Keratinocyte (primary cell): ENCODE data around the gene PCARE. TPM values are rescaled to one million over a fixed set of nuclear protein-coding genes. Genes with fewer than 3 reads are reported as not detected.

Experiments used
- DNase-seq: peaks from one replicate; pipeline ENCODE4 v3.0.0-alpha.2; 2011; ENCODE audit warnings: low read depth, missing footprints, low spot score
- FAIRE-seq: peaks from 2 replicates; lab custom pipeline; 2011; peaks lifted over from hg19 to GRCh38; lab: Jason Lieb, UNC
- H2AFZ ChIP-seq: 2 replicates; pipeline ENCODE4 v1.6.0; 2012; ENCODE audit warnings: low read length, control low read depth, inconsistent platforms; ENCODE audit not compliant: control insufficient read depth
- H3K27ac ChIP-seq: 2 replicates; pipeline ENCODE4 v1.5.1; 2011; ENCODE audit warnings: low read length; ENCODE audit not compliant: control insufficient read depth, insufficient read depth
- H3K27me3 ChIP-seq: 3 replicates; pipeline ENCODE4 v1.6.0; 2011; ENCODE audit warnings: low read length; ENCODE audit not compliant: control insufficient read depth, insufficient read depth; ENCODE audit errors: extremely low read depth
- H3K36me3 ChIP-seq, 2 experiments: 2 replicates in 1 of 2; 3 replicates in 1 of 2; pipeline ENCODE4 v1.5.1; 2011; ENCODE audit warnings: low read length in 2 of 2, mild to moderate bottlenecking in 1 of 2; ENCODE audit not compliant: control insufficient read depth in 2 of 2, insufficient read depth in 2 of 2; ENCODE audit errors: extremely low read depth in 1 of 2
- H3K4me1 ChIP-seq: 3 replicates; pipeline ENCODE4 v1.5.1; 2011; ENCODE audit warnings: low read length; ENCODE audit not compliant: control insufficient read depth, insufficient read depth; ENCODE audit errors: extremely low read depth
- H3K4me2 ChIP-seq: 3 replicates; pipeline ENCODE4 v1.6.0; 2011; ENCODE audit warnings: low read depth, low read length; ENCODE audit not compliant: control insufficient read depth, insufficient read depth; ENCODE audit errors: extremely low read depth
- H3K4me3 ChIP-seq, 3 experiments: fragments of 200-600 bp in 1 of 3; sonication (generic) in 1 of 3; 2 replicates in 2 of 3; 3 replicates in 1 of 3; pipeline ENCODE4 v1.5.1; 2011 to 2016; ENCODE audit warnings: low read length in 3 of 3, mild to moderate bottlenecking in 3 of 3, control low read depth in 2 of 3, inconsistent platforms in 1 of 3, low read depth in 1 of 3, mixed read lengths in 1 of 3, mixed run types in 1 of 3, moderate library complexity in 1 of 3; ENCODE audit not compliant: control insufficient read depth in 2 of 3, insufficient read depth in 2 of 3; ENCODE audit errors: extremely low read depth in 1 of 3
- H3K79me2 ChIP-seq: 2 replicates; pipeline ENCODE4 v1.6.0; 2012; ENCODE audit warnings: low read length; ENCODE audit not compliant: control insufficient read depth, insufficient read depth
- H3K9ac ChIP-seq: 3 replicates; pipeline ENCODE4 v1.6.0; 2011; ENCODE audit warnings: low read length; ENCODE audit not compliant: control insufficient read depth, insufficient read depth; ENCODE audit errors: extremely low read depth
- H3K9me1 ChIP-seq: 3 replicates; pipeline ENCODE4 v1.6.0; 2011; ENCODE audit warnings: low read length; ENCODE audit not compliant: control insufficient read depth, insufficient read depth; ENCODE audit errors: extremely low read depth
- H3K9me3 ChIP-seq: 2 replicates; pipeline ENCODE4 v1.5.1; 2012; ENCODE audit warnings: low read depth, low read length; ENCODE audit not compliant: control insufficient read depth
- H4K20me1 ChIP-seq: 3 replicates; pipeline ENCODE4 v1.6.0; 2011; ENCODE audit warnings: low read length; ENCODE audit not compliant: control insufficient read depth, insufficient read depth; ENCODE audit errors: extremely low read depth
- EZH2 ChIP-seq: IDR thresholded peaks from one replicate; pipeline ENCODE4 v1.6.1; 2012; ENCODE audit warnings: inconsistent platforms, mild to moderate bottlenecking, low read length, moderate library complexity
- dilution Hi-C: fragments of 300-500 bp; cut with MboI; formaldehyde crosslinking; loops from one replicate; pipeline ENCODE4 v1.7.0; 2020; ENCODE audit warnings: low sequenced_read_pairs; ENCODE audit not compliant: extremely low pct_ligation_motif_present
- polyA plus RNA-seq, 5 experiments: library from polyadenylated mRNA; depleted of rRNA in 3 of 5; stranded (reverse) in 3 of 5; stranded (forward) in 1 of 5; unstranded in 1 of 5; fragments of >200 nt; gene quantifications; 1 replicate in 1 of 5; 2 replicates in 3 of 5; 3 replicates in 1 of 5; pipeline versions ENCODE4 v1.2.1 to v1.2.3, GENCODE V29; 2011 to 2012; ENCODE audit warnings: missing spikeins in 2 of 5, low read depth in 1 of 5, low replicate concordance in 1 of 5
- TF ChIP-seq, protein P1 (sequence below), 3 experiments: IDR thresholded peaks in 1 of 3; conservative IDR thresholded peaks in 1 of 3; optimal IDR thresholded peaks in 1 of 3; 2 replicates in 2 of 3; 3 replicates in 1 of 3; pipeline versions ENCODE3 to v1.5.1; 2011; ENCODE audit warnings: low read length in 3 of 3, mild to moderate bottlenecking in 3 of 3, moderate library complexity in 2 of 3, control low read depth in 1 of 3, inconsistent platforms in 1 of 3; ENCODE audit not compliant: insufficient read depth in 2 of 3; ENCODE audit errors: extremely low read depth in 1 of 3

The PCARE gene
- polyA plus RNA-seq, 1 donor (not counting 4 experiments of a cell fraction or from before 2014, with no cell fraction given): not detected

DNA sequence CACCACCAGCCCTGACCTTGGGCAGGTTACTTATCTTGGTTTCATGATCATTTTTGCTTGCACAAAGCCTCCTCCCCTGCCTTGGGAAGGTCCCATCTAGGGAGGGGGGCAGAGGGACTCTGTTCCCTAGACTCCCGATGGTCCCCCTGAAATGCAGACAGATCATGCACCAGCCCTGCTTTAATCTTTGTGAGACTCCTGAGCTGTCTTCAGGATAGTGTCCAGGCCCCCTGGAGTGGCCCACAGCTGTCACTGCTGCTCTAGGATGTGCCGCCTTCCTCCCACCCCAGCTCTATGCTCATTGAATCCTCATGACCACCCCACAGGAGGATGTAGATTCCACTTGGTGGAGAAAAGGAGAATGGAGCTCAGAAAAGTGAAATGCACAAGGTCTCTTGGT is 28.0 kb downstream of the PCARE start:
- DNase-seq (no peak), FAIRE-seq (no peak)
- Histone ChIP-seq H3K27me3 (no peaks in the 10 kb centered on the region), H2AFZ (no peak overlapping the region), H3K4me2 (no peak overlapping the region), H3K27ac (no peak overlapping the region), H3K9me3 (no peaks in the 10 kb centered on the region), H4K20me1 (no peaks in the 10 kb centered on the region), H3K36me3 (no peaks in the 10 kb centered on the region), H3K4me3 (no peak overlapping the region), H3K4me1 (peaks cover 7% of the 10 kb centered on the region), H3K9me1 (no peaks in the 10 kb centered on the region), H3K79me2 (no peaks in the 10 kb centered on the region), H3K9ac (no peak overlapping the region)
- dilution Hi-C loops: no loop called here
- TF ChIP-seq, protein P1, sequence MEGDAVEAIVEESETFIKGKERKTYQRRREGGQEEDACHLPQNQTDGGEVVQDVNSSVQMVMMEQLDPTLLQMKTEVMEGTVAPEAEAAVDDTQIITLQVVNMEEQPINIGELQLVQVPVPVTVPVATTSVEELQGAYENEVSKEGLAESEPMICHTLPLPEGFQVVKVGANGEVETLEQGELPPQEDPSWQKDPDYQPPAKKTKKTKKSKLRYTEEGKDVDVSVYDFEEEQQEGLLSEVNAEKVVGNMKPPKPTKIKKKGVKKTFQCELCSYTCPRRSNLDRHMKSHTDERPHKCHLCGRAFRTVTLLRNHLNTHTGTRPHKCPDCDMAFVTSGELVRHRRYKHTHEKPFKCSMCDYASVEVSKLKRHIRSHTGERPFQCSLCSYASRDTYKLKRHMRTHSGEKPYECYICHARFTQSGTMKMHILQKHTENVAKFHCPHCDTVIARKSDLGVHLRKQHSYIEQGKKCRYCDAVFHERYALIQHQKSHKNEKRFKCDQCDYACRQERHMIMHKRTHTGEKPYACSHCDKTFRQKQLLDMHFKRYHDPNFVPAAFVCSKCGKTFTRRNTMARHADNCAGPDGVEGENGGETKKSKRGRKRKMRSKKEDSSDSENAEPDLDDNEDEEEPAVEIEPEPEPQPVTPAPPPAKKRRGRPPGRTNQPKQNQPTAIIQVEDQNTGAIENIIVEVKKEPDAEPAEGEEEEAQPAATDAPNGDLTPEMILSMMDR (optimal IDR thresholded peaks at IDR 0.05 in 1 of 3, IDR thresholded peaks at IDR 0.05 in 1 of 3, conservative IDR thresholded peaks at IDR 0.05 in 1 of 3; ENCODE audit: extremely low read depth in 1 of 3, insufficient read depth in 2 of 3, low read length in 3 of 3): no peak
- no peak for TF ChIP-seq EZH2

GRCh38 chr2:29044459-29044858 is 29.9 kb downstream of the PCARE start:
- Histone ChIP-seq H3K9ac (no peak overlapping the region), H3K4me2 (no peak overlapping the region), H3K9me1 (no peaks in the 10 kb centered on the region), H3K79me2 (no peaks in the 10 kb centered on the region), H3K27me3 (no peaks in the 10 kb centered on the region), H3K4me1 (peaks cover 7% of the 10 kb centered on the region), H4K20me1 (no peaks in the 10 kb centered on the region), H2AFZ (no peak overlapping the region), H3K27ac (no peak overlapping the region), H3K9me3 (no peaks in the 10 kb centered on the region), H3K36me3 (no peaks in the 10 kb centered on the region), H3K4me3 (no peak overlapping the region)
- dilution Hi-C loops: no loop called here
- DNase-seq (no peak), FAIRE-seq (no peak)
- TF ChIP-seq, protein P1 (optimal IDR thresholded peaks at IDR 0.05 in 1 of 3, IDR thresholded peaks at IDR 0.05 in 1 of 3, conservative IDR thresholded peaks at IDR 0.05 in 1 of 3; ENCODE audit: extremely low read depth in 1 of 3, insufficient read depth in 2 of 3, low read length in 3 of 3): no peak
- TF ChIP-seq EZH2: no peak
